HG03342 (cell line): ENCODE results near the gene PCDH8.
"Not testable (repeated sequence)": the region's sequence is repeated elsewhere in the genome, so short reads cannot be mapped to it uniquely, and the experiment has no call there.

ENCODE experiments used
- ATAC-seq: cut with Tn5 transposase; IDR thresholded peaks from one replicate; pipeline ENCODE4 v1.9.1; 2021; ENCODE audit warnings: mild to moderate bottlenecking, moderate library complexity; ENCODE audit not compliant: unreplicated experiment

The PCDH8 gene

GRCh38 chr13:52827839-52828238 lies 20.6 kb downstream of the PCDH8 start:
- ATAC-seq, result no peak

DNA sequence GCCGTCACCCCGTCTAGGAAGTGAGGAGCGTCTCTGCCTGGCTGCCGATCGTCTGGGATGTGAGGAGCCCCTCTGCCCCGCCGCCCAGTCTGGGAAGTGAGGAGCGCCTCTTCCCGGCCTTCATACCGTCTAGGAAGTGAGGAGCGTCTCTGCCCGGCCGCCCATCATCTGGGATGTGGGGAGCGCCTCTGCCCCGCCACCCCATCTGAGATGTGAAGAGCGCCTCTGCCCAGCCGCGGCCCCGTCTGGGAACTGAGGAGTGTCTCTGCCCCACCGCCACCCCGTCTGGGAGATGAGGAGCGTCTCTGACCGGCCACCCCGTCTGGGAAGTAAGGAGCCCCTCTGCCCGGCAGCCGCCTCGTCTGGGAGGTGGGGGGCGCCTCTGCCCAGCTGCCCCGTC lies 30.6 kb downstream of the PCDH8 start:
- not testable (repeated sequence) for ATAC-seq

- ATAC-seq, result no peak
Observed at GRCh38 chr13:52815330-52815729, 33.1 kb downstream of the PCDH8 start.

DNA sequence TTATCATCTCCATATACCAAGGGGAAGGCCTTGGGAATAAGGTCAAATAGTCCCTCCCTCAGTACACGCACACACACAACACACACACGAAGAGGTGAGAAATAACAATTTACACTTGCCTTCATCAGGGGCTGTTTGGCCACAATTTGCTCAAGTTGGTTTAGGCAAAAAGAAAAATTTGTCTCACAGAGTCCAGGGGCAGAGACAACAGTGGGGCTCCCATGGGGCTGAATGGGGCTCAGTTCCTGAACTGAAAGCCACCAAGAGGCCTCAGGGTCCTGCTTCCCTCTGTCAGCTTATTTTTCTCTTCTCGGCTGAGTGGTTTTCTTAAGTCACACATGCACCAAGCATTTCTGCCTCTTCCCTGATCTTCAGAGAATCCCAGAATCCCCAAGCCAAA lies 35.5 kb downstream of the PCDH8 start:
- ATAC-seq, result no peak

DNA sequence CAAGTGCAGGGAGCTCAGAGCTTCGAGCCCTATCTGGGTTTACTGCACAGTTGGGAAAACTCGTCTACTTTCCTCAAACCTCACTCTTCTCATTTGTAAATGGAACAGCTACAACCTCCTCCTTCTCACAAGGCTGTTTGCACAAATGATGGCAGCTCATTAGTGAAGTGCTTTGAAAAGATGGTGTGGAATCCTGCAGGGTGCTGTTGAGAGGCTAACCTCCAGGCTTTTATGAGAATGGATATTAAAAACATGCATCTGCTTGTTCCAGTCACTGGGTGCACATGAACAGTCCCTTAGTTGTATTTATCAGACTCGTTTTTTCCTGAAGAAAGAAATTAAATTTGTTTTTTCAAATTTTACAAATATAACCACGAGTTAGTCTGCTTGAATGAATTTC lies 36.6 kb downstream of the PCDH8 start:
- ATAC-seq, result no peak

DNA sequence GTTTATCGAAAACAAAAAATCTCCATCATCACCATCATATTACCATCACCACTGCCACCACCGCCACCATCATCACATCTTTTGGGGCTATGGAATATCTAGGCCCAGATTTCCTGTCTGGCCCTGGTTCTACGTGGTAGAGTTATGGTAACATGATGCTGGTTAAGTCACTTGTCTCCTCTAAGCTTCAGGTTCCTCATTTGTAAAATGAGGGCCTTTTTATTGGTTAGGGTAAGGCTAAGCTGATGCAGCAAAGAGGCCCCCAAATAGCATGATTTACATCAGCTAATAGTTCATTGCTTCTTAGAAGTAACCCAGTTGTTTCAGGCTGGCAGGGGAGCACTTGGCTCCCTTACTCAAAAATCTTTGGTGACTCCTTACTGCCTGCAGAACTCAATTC lies 37.9 kb downstream of the PCDH8 start:
- no peak for ATAC-seq

GRCh38 chr13:52810011-52810410 lies 38.4 kb downstream of the PCDH8 start:
- ATAC-seq, result no peak

GRCh38 chr13:52809310-52809769 lies 39.1 kb downstream of the PCDH8 start:
- ATAC-seq, result peak; percentile 83

DNA sequence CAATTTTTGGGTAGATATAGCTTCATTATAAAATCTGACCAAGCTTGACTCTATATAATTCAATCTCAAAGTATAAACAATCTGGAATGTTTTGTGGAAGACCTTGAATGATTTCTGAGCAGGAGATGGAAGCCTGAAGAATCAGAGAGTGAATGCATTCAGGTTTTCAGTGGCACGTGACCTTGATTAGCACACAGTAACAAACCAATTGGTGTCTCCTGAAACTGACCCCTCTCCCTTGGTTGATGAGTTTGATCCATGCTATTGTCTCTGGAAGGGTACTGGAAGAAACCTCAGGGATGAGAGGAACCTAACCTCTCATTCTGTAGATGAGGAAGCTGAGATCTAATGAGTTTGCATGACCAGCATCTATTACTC lies 39.6 kb downstream of the PCDH8 start:
- no peak for ATAC-seq

- no peak for ATAC-seq
Observed at GRCh38 chr13:52806029-52806428, 42.4 kb downstream of the PCDH8 start.

DNA sequence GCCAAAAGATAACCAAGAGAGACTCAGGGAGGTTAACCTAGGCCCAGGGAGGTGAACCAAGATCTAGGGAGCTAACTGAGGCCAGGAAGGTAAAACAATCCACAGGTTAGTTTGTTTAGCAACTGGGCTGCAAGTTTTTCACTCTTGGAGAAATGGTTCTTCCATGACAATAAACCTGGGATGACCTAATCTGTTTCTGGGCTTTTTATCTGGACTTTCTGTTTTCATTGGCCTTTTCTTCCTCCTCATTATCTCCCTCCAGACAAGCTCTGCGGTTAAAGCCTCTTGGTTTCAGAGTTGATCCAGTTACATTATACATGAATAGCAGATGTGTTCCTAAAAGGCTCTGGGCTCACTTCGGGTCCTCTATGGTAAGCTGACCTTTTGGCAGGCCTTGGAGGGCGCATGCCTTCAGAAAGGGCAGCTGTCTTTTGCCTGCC lies 44.2 kb downstream of the PCDH8 start:
- ATAC-seq, result no peak

- no peak for ATAC-seq
Observed at GRCh38 chr13:52800856-52801255, 47.6 kb downstream of the PCDH8 start.

- no peak for ATAC-seq
Observed at GRCh38 chr13:52798770-52799430, 49.5 kb downstream of the PCDH8 start.

DNA sequence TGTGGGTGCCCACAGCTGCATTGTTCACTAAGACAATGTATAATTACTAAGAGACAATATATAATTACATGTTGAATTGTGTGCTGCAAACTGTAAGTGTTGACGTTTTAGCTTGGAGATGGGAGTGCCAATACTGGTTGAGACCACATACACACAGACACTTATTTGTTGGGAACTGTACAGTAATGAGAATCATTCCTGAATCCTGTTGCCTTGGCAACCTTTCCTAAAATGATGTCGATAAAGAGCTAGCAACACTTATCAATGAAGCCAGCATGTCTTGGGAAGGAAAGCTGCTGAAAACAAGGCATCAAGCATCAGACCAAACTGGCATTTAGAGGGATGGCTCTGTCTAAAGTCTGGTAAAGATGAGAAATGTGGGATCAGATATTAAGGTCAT lies 51.3 kb downstream of the PCDH8 start:
- no peak for ATAC-seq

DNA sequence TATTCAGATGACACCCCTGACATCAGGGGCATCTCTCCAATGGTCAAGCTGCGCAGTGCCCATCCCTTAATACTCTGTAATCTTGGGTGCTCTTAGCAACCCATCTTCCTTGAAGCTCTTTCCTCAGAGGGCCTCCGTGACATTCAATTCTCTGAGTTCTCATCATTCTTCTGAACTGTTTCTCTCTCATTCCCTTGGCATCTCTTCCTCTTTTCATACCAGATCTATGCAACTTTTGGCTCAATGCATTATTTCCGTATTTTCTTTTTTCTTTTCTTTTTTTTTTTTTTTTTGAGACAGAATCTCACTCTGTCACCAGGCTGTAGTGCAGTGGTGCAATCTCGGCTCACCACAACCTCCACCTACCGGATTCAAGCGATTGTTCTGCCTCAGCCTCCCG lies 53.9 kb downstream of the PCDH8 start:
- ATAC-seq, result no peak

GRCh38 chr13:52793515-52794061 lies 54.9 kb downstream of the PCDH8 start:
- ATAC-seq, result no peak
